ENCODE data around the gene OR10G3. TPM values are rescaled to one million over a fixed set of nuclear protein-coding genes. Genes with fewer than 3 reads are reported as not detected.
A peak's percentile ranks its signal among the peaks of the same experiment; 100 is the strongest.

Gene OR10G3
- total RNA-seq, 1 experiment from 2014 or later, result not detected

DNA sequence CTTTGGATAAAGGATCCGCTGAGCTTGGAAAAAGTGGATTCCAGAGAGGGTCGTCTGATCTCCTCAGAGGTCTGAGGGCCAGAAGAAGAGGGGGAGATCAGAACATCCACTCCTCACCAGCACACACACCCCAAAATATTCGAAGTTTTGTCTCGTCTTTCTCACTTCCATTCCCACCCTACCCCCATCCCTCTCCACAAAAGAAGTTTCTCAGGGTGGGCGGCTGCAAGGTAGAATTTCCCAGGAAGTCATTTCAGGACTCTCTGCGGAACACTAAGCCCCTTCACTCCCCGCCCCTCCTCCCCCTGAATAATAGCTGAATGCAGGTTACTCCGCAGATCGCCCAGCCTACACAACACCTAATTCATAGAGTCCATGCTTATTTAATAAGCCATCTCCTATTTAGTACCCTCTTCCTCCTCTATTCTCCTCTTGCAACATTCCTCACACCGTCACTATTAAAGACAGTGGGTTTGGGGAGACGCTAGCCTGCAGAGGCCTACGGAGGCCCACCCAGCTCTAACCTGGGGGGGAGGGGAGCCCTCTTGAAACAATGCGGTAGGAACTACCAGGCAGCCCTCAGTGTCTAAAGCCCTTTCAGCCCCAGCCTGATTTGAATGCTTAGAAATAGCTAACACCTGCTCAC lies 53.1 kb downstream of the OR10G3 start:
- H3K27ac ChIP-seq (ENCODE audit: insufficient read length, low read depth, low read length), result peak overlapping the region; percentile 98
- no peak overlapping the region for H2BK15ac ChIP-seq (ENCODE audit: low read depth, low read length)
- peak overlapping the region; percentile 57 for H2BK5ac ChIP-seq (ENCODE audit: insufficient read length, low read length)
- H4K5ac ChIP-seq (ENCODE audit: insufficient read length, low read depth, low read length), result no peak overlapping the region
- H2AFZ ChIP-seq (ENCODE audit: low read length), result no peak overlapping the region
- Mint-ChIP-seq H3K4me3 (peak overlapping the region; percentile 83 to 86), H3K27ac (peak overlapping the region; percentile 97 to 100 (median 99)), H3K9me3 (no peaks in the 10 kb centered on the region), H3K4me1 (peaks cover 71% of the 10 kb centered on the region in 2 experiments), H3K27me3 (ENCODE audit: low read depth) (no peaks in the 10 kb centered on the region), H3K36me3 (ENCODE audit: insufficient read depth in 1 of 3, low read depth in 3 of 3) (peaks cover 42 to 66% (median 47%) of the 10 kb centered on the region in 3 experiments)
- peak overlapping the region; percentile 70 for H3K9ac ChIP-seq (ENCODE audit: extremely low read depth, insufficient read length, low read length)
- H2BK12ac ChIP-seq (ENCODE audit: insufficient read length, low read depth, low read length), result peak overlapping the region; percentile 40
- no peaks in the 10 kb centered on the region for H4K20me1 ChIP-seq (ENCODE audit: control insufficient read depth, insufficient read depth, insufficient read length)
- peak overlapping the region; percentile 65 for H3K4me2 ChIP-seq (ENCODE audit: insufficient read depth, insufficient read length, low read length)
- peak; percentile 86 for DNase-seq
- H2BK20ac ChIP-seq (ENCODE audit: low read depth, low read length, poor library complexity, severe bottlenecking), result no peak overlapping the region
- H3K14ac ChIP-seq (ENCODE audit: insufficient read depth, low read length), result peak overlapping the region; percentile 87
- peaks cover 8% of the 10 kb centered on the region for H3K23me2 ChIP-seq (ENCODE audit: insufficient read length, low read depth, low read length, poor library complexity, severe bottlenecking)
- no peak overlapping the region; the same call in 1 of the 2 replicates for H3K4ac ChIP-seq (ENCODE audit: low read depth, low read length)
- no peaks in the 10 kb centered on the region for H3K9me3 ChIP-seq (ENCODE audit: control insufficient read depth, low read depth, low read length)
- peaks cover 15% of the 10 kb centered on the region; the same call in 1 of the 2 replicates for H3K79me2 ChIP-seq (ENCODE audit: insufficient read depth, low read length)
- H3K18ac ChIP-seq (ENCODE audit: insufficient read length, low read depth, low read length), result peak overlapping the region; percentile 95
- H4K8ac ChIP-seq (replicated peaks; ENCODE audit: insufficient read length, low read depth, low read length), result no peak overlapping the region
- peak overlapping the region; percentile 91 for H3T11ph ChIP-seq (ENCODE audit: low read length)
- H3K4me1 ChIP-seq (ENCODE audit: insufficient read depth, low read length), result peaks cover 16% of the 10 kb centered on the region; the same call in 1 of the 2 replicates
- no peak overlapping the region for H3K23ac ChIP-seq (ENCODE audit: insufficient read length, low read depth, low read length)
- H3K56ac ChIP-seq (ENCODE audit: insufficient read length, low read depth, low read length), result no peak overlapping the region
- H3K27me3 ChIP-seq (ENCODE audit: insufficient read depth, low read length), result no peaks in the 10 kb centered on the region
- H2BK120ac ChIP-seq (ENCODE audit: low read depth, low read length, poor library complexity, severe bottlenecking), result peak overlapping the region; percentile 12
- peaks cover 13% of the 10 kb centered on the region for H3K79me1 ChIP-seq (ENCODE audit: insufficient read depth, low read depth, low read length, poor library complexity, severe bottlenecking)
- no peak for TF ChIP-seq CTCF (conservative IDR thresholded peaks at IDR 0.05)
- no CpG with 5 or more reads among the region's 13 CpGs for WGBS (ENCODE audit: extremely low coverage, insufficient read length, low lambda C conversion rate)
- H2AK5ac ChIP-seq (ENCODE audit: insufficient read length, low read length), result no peak overlapping the region
- H4K91ac ChIP-seq (ENCODE audit: insufficient read length, low read depth, low read length), result no peak overlapping the region

Data from H9 (cell line).